NCI-H2107 treated with DMSO at 0.1 percent for 48 hours (cell line): Measurements from ENCODE around the gene ADK.

Experiments used
- DNase-seq: peaks from one replicate; lab custom pipeline; 2025; ENCODE audit not compliant: unreplicated experiment; lab: John Stamatoyannopoulos, UW

Gene ADK

GRCh38 chr10:74231375-74231774, 80.4 kb downstream of the ADK start:
- no peak for DNase-seq

DNA sequence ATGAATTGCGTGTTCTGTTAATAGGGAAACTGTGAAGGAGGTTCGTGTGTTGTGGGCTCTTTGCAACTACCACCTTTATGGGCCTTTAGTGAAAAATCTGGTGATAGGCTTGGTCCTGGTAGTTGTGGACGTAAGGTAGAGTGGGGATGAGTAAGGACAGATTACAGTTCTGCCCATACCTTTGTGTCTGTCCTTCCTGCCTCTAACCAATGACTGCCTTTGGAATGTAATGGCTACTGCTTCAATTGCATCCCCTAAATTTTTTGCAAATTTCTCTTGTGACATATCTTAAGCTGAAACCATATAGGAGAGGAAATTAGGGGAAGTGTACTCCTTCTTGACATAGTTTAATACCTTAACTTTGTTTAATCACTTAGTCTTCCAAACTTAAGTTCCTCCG, 82.3 kb downstream of the ADK start:
- DNase-seq = no peak

DNA sequence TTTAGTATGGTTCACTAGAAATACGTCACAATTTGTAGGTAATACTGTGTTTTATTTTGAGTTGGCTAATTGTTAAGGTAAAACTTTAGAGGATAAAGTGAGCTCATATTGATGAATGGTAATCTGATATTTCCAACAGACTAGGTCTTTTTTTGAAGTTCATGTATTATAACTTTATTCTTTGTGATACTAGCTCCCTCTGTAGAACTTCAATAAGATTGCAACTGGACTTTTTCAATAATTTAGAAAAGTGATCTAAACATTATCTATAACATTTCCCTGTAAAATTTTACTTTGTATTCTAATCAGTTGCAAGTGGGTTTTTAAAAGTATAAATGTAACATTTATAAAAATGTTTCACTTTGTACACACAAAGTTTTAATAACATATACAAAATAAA, 83.5 kb downstream of the ADK start:
- no peak for DNase-seq

DNA sequence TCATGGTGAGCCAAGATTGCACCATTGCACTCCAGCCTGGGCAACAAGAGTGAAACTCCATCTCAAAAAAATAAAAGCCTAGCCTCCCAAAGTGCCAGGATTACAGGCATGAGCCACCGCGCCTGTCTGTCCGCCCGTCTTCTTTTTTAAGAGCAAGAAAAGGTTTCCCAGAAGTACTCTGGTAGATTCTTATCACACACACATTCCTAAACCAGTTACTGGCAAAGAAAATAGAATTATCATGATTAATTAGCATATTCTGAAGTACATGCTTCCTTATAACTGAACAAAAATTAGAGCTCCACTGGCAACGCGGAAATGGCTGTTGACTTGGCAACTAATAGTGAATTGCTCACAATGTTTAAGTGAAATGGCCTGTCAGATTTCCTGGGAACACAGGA, 87.0 kb downstream of the ADK start:
- DNase-seq = no peak

GRCh38 chr10:74238516-74238915, 87.5 kb downstream of the ADK start:
- DNase-seq = no peak

- DNase-seq = no peak
Observed at GRCh38 chr10:74243067-74243466, 92.0 kb downstream of the ADK start.

DNA sequence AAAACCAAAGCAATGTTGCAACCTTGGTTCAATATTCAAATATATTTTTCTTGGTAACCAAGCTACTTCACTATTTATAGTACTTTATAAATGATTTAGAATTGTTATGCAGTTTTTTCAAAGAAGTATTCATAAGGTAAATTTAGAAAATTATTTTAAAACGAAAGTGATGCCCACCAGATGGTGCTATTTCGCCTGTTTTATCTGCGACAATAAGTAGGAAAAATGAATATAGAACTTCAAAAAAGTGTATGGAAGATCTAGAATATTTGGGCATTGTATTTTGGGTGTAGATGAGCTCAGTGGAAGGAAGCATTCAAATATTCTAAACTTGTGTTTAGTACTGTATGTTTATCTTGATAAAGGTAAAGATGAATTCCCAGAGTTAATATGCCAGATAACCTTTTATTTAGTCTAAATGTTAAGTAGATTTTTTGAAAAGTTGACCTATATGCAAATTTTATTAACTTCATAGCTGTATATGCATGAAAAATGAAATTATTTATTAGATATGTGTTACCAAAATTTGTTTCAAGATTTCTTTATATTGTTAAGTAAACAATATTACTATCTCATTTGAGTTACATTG, 93.2 kb downstream of the ADK start:
- DNase-seq = no peak

DNA sequence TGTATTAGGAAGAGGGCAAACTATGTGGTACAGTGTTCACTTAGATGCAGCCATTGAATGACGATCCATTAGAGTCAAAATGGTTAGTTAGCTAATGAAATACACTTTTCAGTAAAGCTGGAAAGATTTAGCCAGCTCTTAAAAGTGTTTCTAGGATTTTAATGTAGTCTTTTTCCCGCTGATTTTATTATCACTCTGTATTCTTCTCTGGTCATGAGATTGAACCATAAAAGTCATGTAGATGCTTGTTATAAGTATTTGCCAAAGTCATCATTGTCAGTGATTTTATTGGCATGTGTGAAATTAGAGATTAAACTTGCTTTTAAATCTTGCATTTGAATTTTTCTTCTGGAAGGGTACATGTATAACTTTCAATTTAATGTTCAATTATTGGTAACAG, 93.8 kb downstream of the ADK start:
- no peak for DNase-seq

DNA sequence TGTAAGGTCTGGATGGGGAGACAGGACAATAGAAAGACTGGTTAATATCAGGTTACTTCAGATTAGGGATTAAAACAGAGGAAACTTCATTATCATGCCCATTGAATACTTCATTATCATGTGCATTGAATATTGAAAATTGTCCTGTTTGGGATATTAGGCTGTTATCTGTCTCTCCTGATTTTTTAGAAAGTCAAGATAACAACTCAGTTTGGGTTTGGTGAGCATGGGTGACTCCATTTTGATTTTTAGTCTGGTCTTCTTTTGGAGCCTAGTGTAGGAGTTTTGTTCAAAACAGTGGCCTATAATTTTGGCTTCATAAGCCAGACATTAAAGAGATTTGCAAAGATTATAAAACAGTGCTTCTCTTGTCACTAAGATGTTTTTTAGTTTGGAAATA, 95.5 kb downstream of the ADK start:
- no peak for DNase-seq

DNA sequence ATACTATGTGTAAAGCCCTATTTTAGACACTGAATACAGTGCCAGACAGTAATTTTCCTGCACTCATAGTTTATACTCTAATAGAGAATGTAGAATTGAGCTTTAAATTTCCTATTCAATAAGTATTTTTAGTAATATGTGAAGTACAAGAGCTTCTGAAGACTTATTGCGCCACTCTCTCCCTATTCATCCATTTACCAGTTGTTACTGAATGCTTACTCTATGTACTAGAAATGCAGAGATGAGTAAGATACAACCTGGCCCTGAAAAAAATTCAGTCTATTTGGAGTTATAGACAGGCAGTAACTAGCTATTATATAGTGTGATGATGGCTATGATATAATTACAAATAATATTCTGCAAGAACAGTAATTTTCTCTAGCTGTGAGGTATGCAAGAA, 98.8 kb downstream of the ADK start:
- DNase-seq = no peak

DNA sequence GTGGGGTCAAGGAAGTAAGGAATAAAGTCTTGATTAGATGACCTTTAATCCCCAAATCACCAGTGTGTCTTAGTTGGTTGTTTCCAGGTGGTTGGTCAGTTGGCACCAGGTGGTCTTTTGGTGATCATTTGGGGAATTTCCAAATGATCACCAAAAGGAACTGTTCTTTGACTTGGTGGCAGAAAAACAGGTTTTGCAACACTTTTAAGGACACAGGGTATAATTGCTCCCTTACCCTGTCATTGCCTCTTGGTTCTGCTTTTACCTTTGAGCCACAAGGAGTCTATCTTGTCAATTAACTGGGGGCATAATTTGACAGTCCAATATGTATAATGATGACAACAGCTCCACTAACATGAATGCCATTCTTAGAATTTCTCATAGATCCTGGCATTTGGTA, 104.2 kb downstream of the ADK start:
- DNase-seq = no peak

DNA sequence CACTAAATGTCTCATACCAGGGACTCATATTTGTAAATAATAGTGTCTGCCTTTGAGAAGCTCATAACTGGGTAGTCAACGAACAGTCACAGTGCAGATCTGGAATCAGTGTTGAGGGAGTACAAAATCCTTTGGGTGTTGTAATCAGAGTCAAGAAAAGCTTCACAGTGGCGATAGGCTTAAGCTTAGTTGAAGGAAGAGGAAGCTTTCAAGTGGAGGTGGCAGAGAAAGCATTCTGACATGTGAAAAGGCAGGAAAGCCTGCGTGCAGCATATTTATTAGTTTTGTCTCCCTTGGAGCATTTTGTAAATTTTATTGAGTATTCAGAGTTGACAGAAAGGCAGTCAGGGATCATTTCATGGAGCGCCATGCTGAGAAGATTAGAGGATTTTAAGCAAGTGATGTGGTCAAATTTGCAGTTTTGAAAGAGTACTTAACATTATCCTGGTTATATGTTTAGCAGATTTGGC, 104.9 kb downstream of the ADK start:
- no peak for DNase-seq

- DNase-seq = no peak
Observed at GRCh38 chr10:74262856-74263255, 111.8 kb downstream of the ADK start.

DNA sequence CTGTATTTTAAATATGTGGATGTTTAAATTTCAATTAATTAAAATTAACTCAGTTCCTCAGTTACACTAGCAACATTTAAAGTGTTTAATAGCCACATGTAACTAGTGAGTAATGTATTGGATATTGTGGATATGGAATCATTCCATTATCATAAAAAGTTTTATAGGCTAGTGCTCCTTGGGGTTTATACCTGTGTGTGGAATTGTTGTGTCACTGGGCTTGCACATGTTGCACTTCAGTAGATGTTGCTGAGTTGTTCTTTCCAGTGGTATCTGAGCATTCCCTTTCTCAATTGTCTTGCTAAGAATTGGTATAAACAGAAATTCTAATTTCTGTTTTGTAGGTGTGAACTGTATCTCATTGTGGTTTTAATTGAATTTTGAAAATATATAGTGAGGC, 113.0 kb downstream of the ADK start:
- no peak for DNase-seq

DNA sequence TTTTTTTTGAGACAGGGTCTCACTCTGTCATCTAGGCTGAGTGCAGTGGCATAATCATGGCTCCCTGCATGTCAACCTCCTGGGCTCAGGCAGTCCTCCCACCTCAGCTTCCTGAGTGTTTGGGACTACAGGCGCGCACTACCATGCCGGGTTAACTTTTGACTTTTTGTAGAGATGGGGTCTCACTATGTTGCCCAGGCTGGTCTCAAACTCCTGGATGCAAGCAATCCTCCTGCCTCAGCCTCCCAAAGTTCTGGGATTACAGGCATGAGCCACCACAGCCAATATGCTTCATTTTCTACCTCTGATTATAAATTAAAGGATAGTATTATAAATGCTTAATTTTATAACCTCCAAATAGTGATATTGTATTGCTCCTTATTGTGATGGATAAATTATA, 121.3 kb downstream of the ADK start:
- no peak for DNase-seq

DNA sequence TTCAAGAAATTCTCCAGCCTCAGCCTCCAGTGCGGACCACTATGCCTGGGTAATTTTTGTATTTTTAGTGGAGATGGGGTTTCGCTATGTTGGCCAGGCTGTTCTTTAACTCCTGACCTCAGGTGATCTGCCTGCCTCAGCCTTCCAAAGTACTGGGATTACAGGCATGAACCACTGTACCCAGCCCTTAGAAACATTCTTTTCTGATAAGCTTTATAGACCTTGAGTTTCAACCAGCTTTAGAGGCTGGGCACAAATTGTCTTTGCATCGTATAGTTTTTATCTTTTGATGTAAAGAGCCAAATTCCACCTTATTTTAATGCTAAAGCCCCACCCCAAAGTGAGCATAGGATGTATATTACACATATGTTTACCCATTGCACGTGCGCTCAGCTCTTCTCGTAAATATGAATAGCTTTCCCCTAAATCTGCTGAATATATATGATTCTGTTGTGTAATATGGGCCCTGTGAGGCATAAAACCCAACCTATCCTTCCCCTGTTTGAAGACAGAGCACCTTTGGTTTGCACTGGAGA, 124.8 kb downstream of the ADK start:
- no peak for DNase-seq

DNA sequence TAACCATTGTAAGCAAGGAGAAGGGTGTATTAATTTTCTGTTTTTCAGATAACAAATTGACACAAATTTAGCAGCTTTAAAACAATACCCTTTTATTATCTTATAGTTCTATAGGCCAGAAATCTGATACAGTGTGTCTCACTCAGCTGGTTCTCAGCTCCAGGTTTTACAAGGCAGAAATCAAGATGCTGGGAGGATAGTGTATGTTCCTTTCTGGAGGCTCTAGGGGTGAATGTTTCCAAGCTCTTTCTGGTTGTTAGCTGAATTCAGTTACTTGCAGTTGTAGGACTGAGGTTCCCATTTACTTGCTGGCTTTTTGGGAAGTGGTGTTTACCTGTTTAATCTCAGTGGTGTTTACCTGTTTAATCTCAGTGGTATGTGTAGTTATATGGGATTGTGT, 125.4 kb downstream of the ADK start:
- no peak for DNase-seq

DNA sequence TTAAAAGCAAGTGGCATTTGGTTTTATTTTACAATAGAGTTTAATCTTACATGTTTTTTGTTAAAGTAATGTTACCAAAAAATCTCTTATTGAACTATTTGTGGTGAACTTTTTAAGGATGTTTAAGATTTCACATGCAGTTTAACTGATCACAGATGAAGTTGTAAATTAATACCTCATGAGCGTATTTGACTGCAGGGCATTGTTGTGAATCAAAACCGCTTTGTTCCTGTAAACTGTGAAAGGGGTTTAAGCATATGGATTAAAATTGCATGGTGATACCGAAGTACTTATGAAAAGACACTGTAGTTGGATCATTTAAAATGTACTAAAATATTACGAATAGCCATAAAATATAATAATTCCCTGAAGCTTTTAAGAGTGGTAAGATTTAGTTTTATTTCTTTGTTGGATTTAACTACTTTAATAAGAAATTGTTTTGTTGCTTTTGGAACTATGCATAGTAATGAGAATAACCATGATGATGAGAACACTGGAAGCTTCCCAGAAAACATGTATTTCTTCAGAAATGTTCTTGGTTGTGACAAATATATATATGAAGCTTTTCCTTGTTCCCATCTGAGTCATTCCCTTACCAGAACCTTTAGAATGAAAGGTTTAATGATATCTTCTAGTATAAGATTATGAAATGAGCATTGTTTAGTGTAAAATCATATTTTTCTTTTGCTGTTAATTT, 131.3 kb downstream of the ADK start:
- DNase-seq = no peak

DNA sequence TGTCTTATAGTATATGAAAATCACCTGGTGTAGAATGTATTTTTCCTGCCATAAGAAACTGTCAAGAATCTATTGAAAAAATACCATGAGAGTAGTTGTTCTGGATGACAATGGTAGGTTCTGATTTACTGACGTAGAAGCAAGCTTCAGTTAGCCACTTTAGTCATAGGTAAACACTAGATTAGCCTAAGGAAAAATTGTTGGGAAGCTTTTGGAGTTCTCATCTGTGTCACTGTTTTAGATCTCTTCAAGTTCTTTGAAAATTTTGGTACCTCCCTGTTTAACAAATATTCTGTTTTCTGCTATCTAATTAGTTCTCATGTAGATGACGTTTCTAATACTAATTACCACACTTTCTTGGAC, 131.8 kb downstream of the ADK start:
- DNase-seq = no peak

GRCh38 chr10:74289188-74289587, 138.2 kb downstream of the ADK start:
- DNase-seq = no peak

GRCh38 chr10:74289951-74290350, 138.9 kb downstream of the ADK start:
- no peak for DNase-seq

- DNase-seq = no peak
Observed at GRCh38 chr10:74290708-74291107, 139.7 kb downstream of the ADK start.

- no peak for DNase-seq
Observed at GRCh38 chr10:74292871-74293427, 141.9 kb downstream of the ADK start.
